HG03060 (cell line): ENCODE measurements around the gene C17orf78.
"Not testable (repeated sequence)": the region's sequence is repeated elsewhere in the genome, so short reads cannot be mapped to it uniquely, and the experiment has no call there.

ENCODE experiments used
- ATAC-seq: cut with Tn5 transposase; IDR thresholded peaks from one replicate; pipeline ENCODE4 v1.9.1; 2021; ENCODE audit warnings: low read depth, moderate number of reproducible peaks; ENCODE audit not compliant: unreplicated experiment

C17orf78 gene

DNA sequence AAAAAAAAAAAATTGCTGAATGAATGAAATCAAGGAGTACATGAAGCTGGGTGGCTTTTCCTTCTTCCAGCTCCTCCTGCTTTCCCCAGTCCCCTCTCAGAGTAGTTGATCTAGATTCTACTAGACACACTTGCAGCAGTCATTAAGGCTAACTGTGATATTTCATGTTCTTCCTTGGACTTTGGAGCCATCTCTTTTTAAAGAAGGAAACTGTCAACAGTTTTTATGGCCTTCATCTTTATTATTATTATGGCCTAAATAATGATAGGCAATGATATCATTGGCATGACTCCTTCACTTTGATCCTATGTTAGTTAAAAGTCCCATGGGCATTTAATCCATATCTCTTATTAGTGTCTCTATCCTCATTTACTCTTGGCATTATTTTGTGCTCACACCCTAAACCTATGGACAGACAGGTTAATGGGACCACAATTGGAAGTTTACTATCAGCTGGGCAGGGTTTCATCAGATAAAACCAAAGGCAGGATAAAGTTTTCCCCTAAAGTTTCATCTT is 9.7 kb downstream of the C17orf78 start:
- ATAC-seq = no peak

- ATAC-seq = no peak
Observed at GRCh38 chr17:37386462-37386861, 10.7 kb downstream of the C17orf78 start.

DNA sequence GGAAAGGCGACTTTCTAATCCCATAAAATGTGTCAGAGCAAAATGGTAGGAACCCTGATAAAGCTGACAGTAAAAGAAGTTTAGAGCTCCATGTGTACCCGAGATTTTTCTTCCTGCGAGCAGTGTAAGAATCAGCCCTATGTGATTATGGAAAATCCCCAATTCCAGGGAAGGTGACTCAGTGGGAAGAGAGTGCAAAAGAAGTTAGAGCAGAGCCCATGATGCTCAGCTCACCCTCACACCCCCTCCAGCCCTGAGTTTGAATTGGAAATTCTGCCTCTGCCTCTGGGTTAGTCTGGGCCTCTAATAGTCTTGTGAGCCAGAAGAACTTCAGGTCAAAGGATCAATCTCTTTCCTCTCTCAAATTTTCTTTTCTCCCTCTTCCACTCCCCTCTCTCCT is 12.5 kb downstream of the C17orf78 start:
- no peak for ATAC-seq

GRCh38 chr17:37389160-37389559 is 13.4 kb downstream of the C17orf78 start:
- no peak for ATAC-seq

GRCh38 chr17:37391146-37391545 is 15.4 kb downstream of the C17orf78 start:
- ATAC-seq = no peak

- no peak for ATAC-seq
Observed at GRCh38 chr17:37392024-37392590, 16.3 kb downstream of the C17orf78 start.

DNA sequence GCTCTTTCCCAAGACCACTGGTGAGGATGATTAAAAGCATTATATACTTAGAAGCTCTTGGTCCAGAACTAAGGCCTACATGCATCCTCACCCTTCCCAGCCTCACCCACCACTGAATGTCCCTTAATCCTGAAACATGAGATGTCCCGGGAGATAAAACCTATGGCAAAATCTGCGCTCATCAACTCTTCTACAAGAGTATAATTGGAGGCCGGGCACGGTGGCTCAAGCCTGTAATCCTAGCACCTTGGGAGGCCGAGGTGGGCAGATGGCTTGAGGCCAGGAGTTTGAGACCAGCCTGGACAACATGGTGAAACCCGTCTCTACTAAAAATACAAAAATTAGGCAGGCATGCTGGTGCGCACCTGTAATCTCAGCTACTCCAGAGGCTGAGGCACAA is 17.6 kb downstream of the C17orf78 start:
- no peak for ATAC-seq

DNA sequence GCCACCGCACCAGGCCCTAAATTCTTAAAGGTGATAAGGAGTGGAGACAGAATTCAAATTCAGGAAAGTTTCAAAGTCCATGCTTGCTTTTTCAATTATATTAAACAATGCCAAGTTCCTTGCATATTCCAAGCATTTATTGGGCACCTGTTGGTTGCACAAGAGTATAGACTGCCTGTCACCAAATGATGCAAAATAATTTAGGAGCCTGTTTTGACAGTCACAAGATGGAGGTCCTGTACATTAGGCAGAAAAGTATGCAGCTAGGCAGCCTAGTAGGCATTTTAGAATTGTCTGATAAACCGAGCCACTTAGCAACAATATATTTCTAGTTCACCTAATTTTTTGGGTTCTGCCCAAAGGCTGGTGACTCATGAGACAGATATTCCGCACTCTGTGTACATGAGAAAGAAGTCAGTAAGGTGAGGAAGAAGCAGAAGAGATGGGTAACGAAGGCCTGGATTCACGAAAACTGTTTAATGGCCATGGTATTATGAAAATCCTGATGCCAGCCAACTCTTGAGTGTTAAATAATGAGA is 23.5 kb downstream of the C17orf78 start:
- no peak for ATAC-seq

GRCh38 chr17:37400505-37400904 is 24.7 kb downstream of the C17orf78 start:
- no peak for ATAC-seq

DNA sequence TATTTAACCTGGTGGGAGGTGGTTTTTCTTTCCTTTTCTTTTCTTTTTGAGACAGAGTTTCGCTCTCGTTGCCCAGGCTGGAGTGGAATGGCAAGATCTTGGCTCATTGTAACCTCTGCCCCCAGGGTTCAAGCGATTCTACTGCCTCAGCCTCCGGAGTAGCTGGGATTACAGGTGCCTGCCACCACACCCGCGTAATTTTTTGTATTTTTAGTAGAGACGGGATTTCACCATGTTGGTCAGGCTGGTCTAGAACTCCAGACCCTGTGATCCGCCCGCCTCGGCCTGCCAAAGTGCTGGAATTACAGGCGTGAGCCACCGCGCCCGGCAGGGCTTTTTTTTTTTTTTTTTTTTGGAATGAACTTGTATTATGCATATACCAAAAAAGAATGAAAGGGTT is 29.7 kb downstream of the C17orf78 start:
- ATAC-seq = not testable (repeated sequence)

- ATAC-seq = peak; percentile 11
Observed at GRCh38 chr17:37405955-37406634, 30.3 kb downstream of the C17orf78 start.

DNA sequence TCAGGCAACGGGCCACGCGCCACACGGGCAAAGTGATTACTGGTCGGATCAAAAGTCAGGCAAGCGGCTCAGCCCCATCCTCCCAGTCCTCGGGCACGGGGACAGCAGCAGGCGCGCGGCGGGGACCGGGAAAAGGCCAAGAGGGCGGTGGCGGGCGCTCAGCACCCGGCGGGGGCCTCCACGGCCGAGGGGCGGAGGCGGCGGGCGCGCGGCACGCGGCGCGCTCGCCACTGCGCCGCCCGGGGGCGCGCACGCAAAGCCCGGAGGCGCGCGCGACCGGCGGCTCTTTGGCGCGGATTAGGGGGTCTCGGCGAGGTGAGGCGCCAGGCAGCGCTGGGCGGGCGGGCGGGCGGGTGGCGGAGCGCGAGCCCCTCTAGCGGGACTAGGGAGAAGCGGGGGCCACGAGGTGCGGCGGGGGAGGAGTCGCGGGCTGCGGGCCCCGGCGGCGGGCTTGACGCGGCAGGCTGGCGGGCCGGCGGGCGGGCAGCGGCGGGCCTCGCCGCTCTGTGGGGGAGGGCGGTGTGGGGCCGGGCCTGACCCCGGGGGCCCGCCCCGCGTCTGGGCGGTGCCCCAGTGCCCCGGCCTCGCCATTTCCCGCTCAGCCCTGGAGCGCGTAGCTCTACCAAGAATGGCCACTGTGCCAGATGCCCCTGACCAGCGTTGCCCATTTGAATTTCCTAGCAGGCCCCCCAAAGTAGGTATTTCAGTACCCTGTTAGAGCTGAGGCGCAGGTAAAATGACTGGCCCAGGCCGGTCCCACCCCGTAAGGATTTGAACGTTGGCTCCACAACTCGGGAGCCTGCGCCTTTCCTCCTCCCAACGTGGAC is 31.1 kb downstream of the C17orf78 start, which contains the start of the genes ACACA and TADA2A:
ACACA (minus strand) TSS at position 202 of the 827 bp plus-strand sequence. CDS start 537 bp downstream, outside the sequence.
TADA2A (plus strand) TSS at position 252 of the 827 bp plus-strand sequence. CDS start 4,480 bp downstream, outside the sequence.
- ATAC-seq = peak; percentile 47

DNA sequence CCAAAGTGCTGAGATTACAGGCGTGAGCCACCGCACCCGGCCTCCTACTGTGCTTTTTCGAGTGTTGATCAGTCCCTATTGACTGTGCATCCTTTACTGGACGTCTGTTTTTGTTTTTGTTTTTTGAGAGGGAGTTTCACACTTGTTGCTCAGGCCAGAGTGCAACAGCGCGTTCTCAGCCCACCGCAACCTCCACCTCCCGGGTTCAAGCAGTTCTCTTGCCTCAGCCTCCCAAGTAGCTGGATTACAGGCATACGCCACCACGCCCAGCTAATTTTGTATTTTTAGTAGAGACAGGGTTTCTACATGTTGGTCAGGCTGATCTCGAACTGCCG is 32.3 kb downstream of the C17orf78 start:
- not testable (repeated sequence) for ATAC-seq

DNA sequence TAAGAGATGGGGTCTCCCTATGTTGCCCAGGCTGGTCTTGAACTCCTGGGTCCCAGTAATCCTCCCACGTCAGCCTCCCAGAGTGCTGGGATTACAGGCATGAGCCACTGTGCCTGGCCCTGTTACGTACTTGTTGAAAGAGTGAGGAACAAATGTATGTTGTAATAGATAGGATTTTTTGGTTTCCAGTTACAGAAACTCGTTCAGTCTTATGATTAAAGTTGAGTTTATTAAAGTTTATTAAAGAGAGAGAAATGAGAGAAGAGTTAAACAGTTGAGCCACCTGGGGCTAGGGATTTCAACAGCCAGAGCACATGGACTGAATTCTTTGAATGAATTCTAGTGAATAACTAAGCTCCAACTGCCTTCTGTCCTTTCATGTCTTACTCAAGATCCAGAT is 34.6 kb downstream of the C17orf78 start:
- ATAC-seq = no peak

- no peak for ATAC-seq
Observed at GRCh38 chr17:37413875-37414519, 38.2 kb downstream of the C17orf78 start.

- ATAC-seq = no peak
Observed at GRCh38 chr17:37417852-37418251, 42.1 kb downstream of the C17orf78 start.

- ATAC-seq = no peak
Observed at GRCh38 chr17:37422971-37423625, 47.3 kb downstream of the C17orf78 start.

DNA sequence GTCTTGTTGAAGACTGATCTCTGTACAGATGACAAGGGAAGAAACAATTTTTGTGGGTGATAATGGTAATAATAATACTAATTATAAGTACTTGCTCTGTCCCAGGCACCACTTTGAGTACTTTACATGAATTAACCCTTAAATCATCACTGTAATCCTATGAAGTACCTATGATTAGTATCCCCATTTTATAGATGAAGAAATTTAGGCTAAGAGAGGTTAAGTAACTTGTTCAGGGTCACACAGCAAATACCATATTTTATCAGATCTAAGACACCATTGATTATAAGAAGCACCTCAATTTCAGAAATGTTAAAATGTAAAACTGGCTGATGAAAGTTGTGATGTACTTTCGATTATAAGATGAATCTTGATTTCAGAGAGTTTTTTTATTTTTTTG is 49.5 kb downstream of the C17orf78 start:
- ATAC-seq = no peak

DNA sequence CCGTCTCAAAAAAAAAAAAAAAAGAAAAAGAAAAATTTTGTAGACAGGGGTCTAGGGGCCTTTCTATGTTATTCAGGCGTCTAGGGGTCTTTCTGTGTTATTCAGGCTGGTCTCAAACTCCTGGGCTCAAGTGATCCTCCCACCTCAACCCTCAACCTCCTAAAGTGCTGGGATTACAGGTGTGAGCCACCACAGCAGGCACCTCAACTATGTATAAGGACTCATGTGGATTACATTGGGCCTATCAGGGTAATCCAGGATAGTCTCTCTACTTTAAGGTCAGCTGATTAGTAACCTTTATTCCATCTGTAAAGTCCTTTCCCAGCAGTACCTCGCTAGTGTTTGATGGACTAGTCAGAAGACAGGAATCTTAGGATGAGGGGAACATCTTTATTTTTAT is 53.3 kb downstream of the C17orf78 start:
- ATAC-seq = no peak

- ATAC-seq = no peak
Observed at GRCh38 chr17:37429453-37429852, 53.7 kb downstream of the C17orf78 start.
